ENCODE results near the gene GAS7.
A peak's percentile ranks its signal among the peaks of the same experiment; 100 is the strongest.

The GAS7 gene

DNA sequence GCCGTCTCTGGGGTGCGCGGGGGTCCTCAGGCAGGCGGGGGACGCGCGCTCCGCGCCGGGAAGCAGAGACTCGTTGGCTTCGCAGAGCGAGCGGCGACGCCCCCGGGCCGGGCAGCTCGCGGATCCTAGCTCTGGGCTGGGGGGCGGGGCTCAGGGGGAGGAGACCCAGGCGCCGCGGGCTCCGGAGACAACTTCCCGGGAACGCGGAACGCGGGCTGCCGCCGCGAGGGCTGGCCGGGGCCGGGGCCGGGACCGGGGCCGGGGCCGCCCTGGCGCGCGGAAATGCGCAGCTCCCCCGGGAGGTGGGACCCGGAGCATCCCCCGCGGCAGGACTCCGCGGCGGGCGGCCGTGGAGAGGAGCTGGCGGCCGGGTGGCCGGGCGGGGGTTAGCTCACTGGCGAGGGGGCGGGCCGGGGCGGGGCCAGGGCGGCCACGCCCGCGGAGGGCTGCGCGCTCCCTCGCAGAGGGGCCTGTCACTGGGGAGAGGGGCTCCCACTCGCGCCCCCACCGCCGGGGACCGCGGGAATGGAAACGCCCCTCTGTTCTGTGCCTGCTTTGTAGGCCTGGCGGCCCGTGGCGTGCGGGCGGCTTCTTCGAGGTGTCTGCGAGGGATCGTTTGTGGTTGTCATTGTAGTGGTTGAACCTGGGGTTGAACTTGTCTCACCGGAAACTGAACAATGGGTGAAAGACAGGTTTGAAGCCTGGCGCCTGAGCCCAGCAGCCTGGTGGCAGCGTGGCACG is at the start of gene GAS7:
Gene GAS7, minus strand, starts transcription at position 98 of the 741 bp plus-strand sequence.
- peak; percentile 52 for DNase-seq

- DNase-seq: no peak
Measured at GRCh38 chr17:10247810-10248209, 49.4 kb upstream of the GAS7 start.

DNA sequence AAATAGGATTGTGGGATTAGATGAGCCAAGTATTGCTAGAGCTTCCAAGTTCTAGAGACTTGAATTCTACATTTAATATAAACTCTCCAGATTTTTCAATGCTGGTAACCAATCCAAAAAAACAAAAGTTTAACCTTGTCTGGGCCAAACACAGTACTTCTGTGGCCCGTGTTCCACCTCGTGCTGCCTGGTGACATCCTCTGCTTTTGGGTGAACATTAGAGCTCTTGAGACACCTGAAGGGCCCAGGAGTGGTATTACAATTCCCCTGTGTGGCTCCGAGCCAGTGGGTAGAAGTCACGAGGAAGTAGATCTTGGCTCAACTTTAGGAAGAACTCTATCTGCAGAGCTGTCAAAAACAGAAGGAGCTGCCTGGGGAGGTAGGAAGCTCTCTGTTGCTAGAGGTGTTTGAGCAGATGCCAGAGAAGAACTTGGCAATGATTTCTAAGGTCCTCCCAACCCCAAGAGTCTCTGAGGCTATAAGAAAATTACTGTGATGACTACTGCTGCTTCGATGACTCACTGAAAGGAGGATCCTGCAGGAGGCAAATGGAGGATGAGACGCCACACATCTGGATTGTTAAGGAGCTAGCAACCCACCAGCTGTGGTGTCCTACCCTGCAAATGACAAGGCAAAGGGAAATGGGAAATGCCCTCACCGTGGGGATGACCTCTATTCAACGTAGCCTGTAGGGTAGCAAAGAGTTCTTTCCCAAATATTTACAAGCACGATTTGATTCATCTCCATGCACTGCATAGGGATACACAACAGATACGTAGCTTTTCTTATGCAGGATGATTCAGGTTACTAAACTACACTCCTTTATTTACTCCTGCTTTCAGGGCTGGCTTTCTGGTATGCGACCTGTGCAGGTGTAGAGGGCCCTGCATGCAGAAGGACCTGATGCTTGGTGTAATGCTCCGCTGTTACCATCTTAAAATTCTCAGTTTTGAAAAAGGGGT is 45.8 kb upstream of the GAS7 start:
- DNase-seq: no peak

DNA sequence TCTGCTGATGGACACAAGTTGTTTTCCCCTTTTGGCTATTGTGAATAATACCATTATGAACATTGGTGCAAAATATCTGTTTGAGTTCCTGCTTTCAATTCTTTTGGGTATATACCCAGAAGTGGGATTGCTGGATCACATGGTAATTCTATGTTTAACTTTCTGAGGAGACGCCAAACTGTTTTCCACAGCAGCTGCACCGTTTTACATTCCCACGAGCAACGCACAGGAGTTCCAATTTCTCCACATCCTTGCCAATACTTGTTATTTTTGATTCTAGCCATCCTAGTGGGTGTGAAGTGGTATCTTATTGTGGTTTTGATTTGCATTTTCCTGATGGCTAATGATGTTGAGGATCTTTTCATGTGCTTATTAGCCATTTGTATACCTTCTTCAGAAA is 43.4 kb upstream of the GAS7 start:
- no peak for DNase-seq

DNA sequence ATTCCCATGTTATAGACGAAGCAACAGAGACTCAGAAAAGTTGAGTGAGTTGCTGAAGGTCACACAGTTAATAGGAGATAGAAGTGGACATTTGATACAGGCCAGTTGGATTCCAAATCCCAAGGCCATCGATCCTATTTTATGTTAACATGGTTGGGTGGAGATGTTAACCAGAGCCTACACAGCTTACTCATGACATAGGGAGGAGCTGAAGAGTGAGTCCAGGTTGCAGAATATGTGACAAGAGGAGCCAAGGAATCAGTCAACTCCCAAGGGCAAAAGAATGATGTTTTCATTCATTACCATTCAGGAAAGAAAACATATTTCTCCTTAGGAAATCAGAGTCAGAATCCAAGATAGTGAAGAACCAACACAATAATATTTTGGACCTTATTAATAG is 40.3 kb upstream of the GAS7 start:
- no peak for DNase-seq

GRCh38 chr17:10234033-10234432 is 35.6 kb upstream of the GAS7 start:
- DNase-seq: no peak

DNA sequence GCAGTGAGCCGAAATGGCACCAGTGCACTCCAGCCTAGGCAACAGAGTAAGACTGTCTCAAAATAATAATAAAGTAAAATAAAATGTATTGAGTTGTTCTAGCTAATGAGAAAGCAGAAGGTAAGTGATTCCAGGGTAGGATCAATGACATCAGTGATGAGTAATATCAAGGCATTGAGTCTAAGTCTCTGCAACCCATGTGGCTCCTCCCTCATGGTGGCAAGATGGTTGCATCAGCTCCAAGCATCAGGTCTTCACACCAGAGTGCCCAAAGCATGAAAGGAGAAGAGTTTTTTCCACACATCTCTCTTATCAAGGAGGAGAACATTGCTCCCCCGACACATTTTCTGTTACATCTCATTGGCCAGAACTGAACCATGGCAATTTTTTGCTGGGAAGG is 34.8 kb upstream of the GAS7 start:
- no peak for DNase-seq

GRCh38 chr17:10229181-10229580 is 30.8 kb upstream of the GAS7 start:
- DNase-seq: no peak

DNA sequence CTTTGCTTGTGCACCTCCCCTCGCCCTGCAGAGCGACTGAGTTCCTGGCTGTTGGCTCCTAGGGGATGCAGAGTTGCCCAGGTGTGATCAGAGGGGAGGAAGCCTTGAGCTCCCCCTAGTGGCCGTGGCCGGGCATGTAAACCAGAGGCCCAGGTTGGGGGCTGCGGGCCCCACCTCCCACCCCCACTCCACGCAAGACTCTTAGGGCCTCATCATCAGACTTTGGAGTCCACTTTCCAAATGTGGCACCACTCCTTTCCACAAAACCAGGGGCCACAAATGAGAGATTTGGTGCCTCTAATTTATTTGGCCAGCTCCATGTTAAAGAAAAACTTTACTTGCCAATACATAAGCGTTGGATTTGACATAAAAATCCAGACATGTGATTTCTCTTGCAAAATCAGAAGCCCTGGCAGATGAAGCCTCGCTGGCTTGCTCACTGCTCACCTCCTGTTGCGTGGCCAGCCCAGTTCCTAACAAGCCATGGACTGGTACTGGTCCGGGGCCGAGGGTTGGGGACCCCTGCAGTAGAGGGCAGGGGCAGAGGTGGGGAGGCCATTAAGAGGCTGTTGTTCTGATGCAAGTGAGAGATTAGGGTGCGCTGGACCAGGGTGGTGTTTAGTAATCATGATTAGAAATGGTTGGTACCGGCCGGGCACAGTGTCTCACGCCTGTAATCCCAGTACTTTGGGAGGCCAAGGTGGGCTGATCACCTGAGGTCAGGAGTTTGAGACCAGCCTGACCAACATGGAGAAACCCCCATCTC is 28.7 kb upstream of the GAS7 start:
- DNase-seq: peak; percentile 54

DNA sequence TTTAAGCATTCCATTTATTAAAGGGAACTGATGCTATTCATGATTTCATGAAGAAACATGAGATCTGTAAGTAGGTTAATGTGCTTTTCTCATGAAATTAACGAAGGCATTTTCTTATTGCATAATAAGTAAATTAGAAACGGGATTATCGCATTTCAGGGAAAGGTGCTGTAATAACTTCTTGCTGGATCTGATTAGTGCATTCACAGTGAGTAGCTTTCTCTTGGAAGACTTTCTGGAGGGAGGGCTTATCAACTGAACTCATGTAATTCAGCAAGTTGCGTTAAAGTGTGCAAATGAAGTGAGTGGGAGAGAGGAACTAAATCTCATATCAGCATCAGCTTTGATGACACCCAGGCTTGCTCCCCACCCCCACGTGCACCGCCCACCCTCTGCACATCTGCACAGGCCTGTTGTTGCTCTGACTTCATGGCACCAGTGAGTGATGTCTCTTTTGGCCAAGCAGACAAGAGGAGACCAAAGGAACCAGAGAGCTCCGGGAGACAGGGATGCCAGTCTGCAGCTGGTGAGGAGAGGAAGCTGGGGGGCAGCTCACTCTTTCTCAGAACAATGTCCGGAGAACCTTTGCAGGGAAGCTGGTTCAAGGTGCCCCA is 26.3 kb upstream of the GAS7 start:
- peak; percentile 13 for DNase-seq

GRCh38 chr17:10219193-10219592 is 20.8 kb upstream of the GAS7 start:
- no peak for DNase-seq

DNA sequence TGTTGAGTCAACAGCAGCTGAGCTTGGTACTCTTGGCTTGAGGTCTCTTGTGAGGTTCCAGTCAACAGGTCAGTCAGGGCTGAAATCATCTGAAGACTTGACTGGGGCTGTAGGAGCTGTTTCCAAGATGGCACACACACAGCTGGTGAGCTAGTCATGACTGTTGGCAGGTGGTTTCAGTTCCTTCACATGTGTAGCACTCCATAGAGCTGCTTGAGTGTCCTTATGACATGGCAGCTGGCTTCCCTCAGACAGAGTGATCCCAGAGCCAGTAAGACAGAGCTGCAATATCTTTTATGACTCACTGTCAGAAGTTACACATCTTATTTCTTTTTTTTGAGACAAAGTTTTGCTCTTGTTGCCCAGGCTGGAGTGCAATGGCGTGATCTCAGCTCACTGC is 19.5 kb upstream of the GAS7 start:
- no peak for DNase-seq

DNA sequence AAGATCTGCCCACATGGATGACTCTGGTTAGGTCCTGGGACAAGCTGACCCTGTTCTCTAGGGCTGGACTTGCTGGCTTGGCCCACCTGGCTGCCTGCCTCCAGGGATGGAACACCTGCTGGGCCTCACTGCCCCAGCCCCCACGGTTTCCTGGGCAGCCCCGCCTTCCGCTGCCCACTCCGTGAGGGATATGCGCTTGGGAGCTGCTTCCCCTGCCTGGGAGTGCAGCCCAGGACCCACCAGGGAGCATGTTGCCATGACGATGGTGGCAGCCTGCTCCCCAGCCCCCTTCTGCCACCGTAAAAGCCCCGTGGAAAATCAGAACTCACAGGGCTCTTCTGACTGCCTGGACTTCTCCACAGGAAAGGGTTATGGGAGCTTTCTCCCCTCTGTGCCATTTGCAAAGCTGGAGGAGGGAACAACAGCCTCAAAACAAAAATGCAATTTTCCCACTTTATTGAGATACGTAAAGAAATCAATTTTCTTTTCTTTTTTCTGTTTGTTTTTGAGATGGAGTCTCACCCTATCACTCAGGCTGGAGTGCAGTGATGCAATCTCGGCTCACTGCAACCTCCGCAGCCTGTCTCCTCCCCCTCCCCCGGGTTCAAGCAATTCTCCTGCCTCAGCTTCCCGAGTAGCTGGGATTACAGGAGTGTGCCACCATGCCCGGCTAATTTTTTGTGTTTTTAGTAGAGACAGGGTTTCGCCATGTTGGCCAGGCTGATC is 18.0 kb upstream of the GAS7 start:
- DNase-seq: no peak

DNA sequence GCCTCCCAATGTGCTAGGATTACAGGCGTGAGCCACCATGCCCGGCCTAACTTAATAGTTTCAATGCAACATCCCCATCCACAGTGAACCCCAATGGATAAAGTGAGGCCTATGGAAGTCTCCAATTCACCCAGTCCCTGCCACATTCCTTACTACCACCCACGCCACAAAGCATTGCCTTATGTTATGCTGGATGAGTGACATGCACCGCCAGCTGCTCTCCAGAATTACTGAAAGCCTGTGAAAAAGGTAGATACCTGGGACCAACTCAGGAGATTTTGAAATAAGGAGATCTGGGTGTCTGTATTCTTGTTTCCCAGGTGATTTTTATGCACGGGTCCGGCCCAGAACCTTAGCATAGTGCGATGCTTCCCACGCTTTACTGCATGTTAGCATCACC is 16.9 kb upstream of the GAS7 start:
- DNase-seq: no peak

DNA sequence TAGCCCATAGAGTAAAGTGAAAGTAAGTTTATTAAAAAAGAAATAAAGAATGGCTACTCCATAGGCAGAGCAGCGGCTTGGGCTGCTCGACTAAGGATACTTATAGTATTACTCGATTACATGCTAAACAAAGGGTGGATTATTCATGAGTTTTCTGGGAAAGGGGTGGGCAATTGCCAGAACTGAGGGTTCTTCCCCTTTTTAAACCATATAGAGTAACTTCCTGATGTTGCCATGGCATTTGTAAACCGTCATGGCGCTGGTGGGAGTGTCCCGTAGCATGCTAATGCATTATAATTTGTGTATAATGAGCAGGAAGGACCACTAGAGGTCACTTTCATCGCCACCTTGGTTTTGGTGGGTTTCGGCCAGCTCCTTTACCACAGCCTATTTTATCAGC is 13.3 kb upstream of the GAS7 start:
- peak; percentile 24 for DNase-seq

DNA sequence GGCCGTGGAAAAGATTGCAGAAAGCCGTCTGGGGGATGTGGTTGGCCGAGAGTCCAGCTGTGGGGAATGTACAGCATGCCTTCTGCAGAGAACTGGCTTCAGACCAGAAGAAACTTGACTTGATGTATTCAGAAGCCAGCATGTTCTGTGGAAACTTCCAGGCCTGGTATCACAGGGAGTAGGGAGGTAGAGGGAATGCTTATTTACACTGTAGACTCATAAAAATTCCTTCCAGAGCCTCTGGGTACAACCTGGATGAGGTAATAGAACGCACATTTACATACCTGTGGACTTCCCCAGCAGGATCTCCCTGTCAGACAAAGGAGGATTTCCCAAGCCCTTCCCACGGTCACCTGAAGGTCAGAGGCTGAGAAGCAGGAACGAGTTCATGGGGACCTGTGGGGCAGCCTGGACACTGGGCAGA is 11.8 kb upstream of the GAS7 start:
- no peak for DNase-seq

GRCh38 chr17:10208604-10209193 is 10.3 kb upstream of the GAS7 start:
- no peak for DNase-seq

GRCh38 chr17:10207153-10207552 is 8.7 kb upstream of the GAS7 start:
- no peak for DNase-seq

DNA sequence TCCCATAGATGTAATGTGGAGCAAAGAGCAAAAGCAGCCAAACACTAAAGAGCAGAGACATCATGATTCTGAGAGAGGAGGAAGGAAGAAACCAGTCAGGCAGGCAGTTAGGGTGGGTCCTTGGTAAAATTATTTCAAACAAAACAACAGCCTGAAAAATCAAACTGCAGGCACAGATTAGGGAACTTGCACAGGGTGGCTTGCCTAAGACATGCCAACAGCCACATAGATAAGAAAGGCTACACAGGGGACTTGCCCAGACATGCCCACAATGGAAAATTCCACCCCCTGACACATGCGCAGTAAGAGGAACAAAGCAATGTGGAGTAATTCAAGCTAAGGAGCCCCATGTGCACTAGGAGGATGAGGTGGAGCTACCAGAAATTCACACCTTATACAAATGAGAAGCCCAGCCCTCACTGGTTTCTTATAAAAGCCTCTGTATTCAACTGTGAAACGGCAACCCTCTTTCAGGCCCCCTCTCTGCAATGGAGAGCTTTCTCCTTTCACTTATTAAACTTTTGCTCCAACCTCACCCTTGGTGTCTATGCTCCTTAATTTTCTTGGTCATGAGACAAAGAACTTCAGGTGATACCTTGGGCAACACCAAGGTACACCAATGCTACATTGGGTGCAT is 7.3 kb upstream of the GAS7 start:
- DNase-seq: peak; percentile 67

DNA sequence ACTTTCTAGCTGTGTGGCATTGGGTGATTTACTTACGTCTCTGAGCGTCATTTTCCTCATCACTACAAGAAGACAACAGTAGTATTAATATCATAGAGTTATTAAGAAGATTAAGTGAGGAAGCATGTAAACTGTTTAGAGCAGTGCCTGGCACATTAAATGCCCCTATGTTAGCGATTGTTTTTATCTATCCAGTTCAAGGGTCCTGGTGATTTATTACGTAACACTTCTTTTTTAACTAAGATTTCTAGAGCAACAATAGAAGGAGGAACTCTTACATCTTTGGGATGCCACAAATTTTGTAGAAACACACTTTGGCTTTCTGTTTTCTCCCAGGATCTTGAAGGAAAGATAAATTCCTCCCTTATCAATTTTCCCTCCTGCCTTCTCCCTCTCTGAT is 3.3 kb upstream of the GAS7 start:
- no peak for DNase-seq

GRCh38 chr17:10200645-10201044 is 2.2 kb upstream of the GAS7 start:
- DNase-seq: no peak

All from hematopoietic multipotent progenitor cell treated with erythropoietin and hydrocortisone succinate and interleukin-3 and kit ligand, for 4 days (in vitro differentiated cells).